CD4-positive, alpha-beta T cell treated with Interleukin-10 for 1 hour (primary cell): ENCODE data around the gene RDH14.

Experiments used
- DNase-seq: peaks from one replicate; pipeline ENCODE4 v3.0.0-alpha.2; 2020

RDH14 gene

DNA sequence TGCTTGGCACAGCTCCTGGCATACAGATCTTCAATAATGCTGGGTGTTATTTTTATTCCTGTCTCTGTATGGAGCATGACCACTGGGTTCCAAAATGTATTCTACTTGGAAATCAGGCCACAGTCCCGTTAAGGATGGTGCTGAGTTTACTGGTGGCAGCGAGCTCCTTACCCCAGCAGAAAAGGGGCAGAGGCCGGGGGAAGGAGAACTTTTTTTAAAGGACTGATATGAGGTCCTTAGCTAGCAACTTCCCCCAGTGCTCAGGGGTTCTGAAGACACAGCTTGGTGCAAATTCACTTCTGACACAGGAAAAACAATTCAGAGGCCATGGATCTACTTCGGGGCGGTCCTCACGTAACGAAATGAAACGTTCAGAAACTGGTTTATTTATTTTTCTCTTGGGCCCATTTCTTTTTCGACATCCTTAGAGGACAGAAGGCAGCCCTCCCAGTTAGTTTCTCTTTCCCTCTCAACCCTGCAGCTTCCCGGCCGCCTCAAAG is 872 bp downstream of the RDH14 start:
- no peak for DNase-seq

DNA sequence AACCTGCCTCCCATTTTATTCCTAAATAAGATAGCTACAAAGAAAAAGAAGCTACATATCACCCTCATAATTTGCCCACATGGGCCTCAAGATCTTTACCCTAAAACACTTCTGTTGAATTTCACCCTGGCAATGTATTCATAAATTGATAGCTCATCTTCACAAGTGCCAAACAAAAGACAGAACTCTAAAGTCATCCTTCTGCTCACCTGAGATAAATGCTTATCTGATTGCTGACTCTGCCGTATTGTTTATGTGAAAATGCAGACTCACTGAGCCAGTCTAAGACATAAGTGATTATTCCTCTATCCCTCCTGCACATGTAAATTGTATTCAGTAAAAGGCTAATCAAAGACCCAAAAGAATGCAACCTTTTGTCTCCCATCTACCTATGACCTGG is 2.0 kb downstream of the RDH14 start:
- DNase-seq = no peak

DNA sequence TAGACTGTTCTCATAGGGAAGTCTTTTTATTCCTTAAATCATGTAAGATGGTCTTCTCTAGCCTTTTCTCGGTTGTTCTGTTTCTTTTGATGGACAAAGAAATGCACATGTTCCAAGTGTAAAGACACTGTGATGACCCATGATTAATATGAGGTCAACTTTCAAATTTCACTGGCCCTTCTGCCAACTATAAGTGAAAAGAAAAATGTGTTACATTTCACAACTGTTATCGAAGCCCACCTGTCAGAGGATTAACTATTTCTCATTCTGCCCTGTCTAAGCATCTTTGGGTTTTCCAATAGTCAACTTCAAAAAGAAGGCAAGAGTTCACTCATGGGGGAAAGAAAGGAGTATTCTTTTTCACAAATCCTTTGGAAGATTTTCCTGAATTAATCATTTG is 3.3 kb downstream of the RDH14 start:
- DNase-seq = no peak

DNA sequence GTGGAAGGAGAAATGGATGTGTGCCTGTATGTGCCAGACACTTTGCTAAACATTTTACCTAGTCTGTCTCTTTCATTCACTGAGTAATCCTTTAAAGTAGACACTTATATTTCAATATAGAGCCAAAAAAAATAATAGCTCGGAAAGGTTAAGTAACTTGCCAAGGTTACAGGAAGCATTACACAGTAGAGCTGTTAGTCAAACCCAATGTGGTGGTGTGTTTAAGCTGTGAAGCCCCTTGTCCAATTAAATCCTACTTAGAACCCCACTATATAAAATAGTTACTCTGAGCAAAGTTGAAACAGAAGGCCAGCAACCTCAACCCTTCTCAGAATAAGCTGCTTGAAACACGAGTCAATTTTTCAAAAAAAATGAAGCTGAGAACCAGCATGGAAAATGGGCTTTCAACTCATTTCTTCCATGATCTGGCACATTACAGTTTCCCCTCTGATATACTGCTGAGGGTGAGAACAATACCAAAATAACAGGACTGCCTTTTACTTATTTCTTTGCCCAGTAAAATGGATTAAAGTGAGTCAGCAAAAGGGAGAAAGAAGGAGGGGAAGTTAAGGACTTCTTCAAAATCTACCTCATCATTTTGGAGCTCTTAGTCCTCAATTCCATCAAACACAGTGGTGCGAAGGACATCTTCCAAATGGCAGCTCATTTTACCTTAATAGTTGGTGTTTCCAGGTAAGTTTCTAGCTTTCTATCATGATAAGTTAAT is 7.9 kb downstream of the RDH14 start:
- no peak for DNase-seq

DNA sequence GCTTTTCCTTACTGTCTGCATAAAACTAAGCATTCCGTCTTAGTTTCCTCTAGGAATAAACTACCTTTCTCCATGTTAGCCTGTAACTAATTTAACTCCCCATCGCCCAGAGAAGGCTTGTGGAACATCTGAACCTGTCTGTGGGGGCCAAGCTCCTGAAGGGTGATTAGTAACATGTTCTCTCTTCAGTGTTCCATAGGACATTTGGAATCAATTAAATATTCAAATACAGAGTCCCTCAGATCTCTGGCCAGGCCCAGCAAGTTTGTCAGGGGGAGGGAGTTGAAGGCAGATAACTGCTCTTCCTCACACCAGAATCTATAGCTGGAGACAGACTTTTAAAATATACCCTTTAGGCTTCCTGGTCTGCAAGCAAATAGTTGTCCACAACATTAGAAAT is 8.8 kb downstream of the RDH14 start:
- DNase-seq = no peak

DNA sequence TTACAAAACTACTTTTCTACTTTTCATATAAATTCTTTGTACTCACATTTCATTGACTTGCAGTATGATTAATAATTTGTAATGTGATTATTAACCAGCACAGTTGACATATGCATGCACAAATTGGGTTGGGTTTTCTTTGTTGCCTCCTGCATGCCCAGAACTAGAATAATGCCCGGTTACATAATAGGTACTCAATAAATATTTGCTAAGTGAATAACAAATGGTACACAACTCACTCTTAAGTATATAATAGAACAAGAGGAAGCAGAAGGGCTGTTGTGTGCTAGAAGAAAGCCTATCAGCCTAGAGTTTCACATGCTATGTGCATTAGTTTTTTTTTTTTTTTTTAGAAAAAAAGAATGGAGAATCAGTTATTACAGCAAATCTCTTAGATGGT is 9.3 kb downstream of the RDH14 start:
- DNase-seq = no peak

DNA sequence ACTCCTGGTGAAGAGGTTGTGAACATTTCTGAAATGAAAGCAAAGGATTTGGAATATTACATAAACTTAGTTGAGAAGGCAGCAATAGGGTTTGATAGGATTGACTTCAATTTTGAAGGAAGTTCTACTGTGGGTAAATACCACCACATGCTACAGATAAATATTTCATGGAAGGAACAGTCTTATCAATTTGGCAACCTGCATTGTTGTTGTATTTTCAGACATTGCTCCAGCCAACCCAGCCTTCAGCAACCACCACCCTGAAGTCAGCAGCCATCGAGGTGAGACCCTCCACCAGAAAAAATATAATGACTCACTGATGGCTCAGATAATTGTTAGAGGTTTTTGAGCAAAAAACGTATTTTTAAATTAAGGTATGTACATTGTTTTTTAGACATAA is 10.0 kb downstream of the RDH14 start:
- no peak for DNase-seq

DNA sequence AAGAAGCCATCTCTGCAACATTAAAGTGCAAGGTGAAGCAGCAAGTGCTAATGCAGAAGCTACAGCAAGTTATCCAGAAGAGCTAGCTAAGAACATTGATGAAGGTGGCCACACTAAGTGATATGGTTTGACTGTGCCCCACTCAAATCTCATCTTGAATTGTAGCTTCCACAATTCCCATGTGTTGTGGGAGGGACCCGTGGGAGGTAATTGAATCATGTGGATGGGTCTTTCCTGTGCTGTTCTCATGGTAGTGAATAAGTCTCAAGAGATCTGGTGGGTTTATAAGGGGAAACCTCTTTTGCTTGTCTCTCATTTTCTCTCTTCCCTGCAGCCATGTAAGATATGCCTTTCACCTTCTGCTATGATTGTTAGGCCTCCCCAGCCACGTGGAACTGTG is 11.4 kb downstream of the RDH14 start:
- DNase-seq = no peak

DNA sequence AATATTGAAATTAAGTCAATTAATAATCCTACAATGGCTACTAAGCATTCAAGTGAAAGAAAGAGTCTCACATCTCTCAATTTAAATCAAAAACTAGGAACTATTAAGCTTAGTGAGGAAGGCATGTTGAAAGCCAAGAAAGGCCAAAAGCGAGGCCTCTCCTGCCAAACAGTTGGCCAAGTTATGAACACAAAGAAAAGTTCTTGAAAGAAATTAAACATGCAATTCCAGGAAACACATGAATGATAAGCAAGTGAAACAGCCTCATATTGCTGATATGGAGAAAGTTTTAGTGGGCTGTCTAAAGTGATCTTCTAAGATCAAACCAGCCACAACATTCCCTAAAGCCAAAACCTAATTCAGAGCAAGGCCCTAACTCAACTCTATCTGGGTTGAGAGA is 11.8 kb downstream of the RDH14 start:
- no peak for DNase-seq

DNA sequence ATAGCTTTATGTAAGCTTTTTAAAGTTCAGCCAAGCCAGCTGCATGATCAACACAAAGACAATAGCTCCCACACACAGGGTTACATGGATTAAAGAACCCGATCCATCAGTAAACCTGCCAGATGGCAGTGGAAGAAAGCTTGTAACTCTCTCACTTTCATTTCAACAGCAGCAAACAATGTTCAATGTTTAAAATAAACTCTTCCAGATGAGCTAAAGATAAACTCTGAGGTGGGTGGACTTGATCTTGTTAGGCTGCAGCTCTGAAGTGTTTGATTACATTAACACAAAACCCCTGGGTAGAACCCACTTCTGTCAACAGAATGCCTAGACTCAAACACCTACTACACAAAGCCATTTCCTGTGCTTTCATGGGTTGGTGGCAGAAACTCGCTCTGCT is 13.9 kb downstream of the RDH14 start:
- peak; percentile 17 for DNase-seq

DNA sequence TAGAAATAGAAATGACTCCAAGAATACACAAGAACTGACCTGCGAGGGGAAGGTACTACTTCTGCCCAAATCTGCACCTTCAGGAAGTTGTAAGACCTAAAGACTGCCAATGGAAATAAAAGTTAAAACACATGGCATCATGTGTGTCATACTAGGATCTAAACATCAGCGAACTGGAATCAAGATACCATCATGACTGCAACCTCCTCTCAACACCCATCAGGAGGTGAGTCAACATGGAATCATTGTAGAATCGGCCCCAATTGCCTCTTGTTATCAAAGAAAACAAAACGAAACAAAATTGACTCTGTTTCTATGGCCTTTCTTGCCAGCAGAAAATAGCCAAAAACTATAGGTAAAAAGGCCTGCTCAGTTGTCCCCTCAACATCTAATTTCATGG is 15.1 kb downstream of the RDH14 start:
- DNase-seq = no peak

DNA sequence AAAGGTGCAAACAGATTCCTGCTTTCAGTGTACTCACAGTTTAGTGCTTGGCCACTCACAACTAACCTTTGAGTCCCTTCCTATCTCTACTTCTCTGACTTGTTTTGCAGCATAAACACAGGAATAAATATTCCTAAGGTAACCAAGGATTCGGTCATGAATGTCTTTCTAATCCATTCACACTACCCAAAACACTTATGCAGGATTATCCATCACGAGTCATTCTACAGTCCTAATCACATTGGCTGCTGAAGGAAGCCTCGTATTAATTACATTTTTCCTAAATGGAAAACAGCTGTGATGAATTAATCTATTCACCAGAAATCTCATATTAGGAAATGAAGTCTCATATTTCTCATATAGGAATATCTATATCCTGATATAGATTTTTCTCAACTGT is 16.3 kb downstream of the RDH14 start:
- no peak for DNase-seq

DNA sequence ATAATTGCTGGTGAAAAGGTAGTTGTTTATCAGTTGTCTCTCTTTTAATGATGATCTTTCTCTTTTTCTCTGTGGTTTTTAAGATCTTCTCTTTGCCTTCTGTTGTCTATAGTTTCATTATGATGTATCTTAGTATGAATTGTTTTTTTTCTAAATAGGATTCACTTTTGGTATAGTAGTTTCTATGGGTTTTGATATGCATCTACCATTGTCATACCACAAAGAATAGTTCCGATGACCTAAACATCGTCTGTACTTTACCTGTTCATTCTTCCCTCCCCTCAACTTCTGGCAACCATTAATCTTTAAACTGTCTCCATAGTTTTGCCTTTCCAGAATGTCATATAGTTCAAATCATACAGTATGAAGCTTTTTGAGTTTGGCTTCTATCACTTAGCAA is 19.6 kb downstream of the RDH14 start:
- DNase-seq = no peak

DNA sequence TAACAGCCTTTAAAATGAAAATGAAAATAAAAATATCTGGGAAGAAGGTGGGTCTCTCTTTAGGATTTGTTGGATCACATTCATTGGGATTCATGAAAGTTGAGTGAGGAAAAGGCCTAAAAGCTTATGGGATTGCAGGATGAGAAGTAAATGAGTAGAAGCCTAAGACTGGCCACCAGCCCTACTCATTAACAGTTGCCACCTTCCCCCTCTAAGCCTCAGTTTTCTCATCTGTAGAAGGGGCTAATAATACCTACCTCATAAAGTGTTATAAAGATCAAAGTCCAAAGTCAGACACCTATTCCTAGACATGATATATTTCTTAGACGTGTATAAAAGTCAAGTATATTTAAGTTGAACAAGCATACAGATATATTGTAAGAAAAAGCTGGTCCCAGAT is 23.8 kb downstream of the RDH14 start:
- DNase-seq = no peak

DNA sequence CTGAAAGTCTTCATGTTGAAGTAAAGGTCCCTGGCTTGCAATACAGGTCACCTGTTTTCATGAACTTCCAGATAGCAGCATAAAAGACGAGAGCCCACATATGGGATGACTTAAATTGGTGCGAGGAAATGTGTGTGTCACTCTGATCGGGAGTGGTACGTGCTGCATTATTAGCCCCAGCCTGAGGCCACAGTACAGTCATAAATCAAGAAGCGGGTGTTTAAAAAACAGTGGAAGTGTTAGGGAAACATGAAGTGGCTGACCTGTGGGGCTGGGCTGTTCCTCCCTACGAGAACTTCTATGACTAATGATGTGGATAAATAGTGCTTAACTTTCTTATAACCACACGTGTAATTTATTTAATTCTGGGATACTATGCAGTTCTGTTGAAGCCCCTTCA is 24.4 kb downstream of the RDH14 start:
- no peak for DNase-seq

DNA sequence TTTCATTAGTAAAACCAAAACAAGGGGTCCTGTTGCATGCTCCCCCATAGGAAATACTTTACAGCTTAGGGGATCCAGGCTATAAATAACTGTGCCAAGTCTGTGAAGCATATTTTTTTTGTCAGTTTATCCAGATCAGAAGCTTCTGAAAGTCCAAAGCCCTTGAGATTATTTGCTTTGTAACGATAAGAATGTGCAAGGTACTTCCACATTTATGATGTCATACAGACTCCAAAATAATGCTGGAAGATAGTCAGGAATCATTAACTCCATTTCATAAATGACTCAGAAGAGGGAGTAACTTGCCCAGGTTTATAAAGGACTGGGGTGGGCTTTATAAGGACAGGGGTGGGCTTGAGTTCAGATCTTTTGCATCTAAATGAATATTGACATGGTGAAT is 29.3 kb downstream of the RDH14 start:
- no peak for DNase-seq

DNA sequence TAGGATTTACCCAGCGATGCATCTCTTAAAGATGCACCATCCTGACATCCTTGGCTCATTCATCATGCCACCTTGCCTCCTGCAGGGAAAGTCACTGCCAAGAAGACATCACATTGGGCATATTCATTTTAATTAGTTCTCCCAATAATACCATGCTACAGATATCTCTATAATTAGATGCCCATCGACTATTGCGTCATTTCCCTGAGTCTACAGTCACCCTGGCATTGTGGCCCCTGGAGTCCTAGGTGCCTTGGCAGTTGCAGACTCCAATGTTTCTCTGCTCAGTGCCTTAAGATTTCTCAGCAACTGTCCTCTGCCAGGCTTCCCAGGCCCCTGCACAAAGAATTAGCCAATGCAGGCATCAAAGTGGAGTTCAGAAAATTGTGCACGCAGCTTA is 32.6 kb downstream of the RDH14 start:
- DNase-seq = no peak

DNA sequence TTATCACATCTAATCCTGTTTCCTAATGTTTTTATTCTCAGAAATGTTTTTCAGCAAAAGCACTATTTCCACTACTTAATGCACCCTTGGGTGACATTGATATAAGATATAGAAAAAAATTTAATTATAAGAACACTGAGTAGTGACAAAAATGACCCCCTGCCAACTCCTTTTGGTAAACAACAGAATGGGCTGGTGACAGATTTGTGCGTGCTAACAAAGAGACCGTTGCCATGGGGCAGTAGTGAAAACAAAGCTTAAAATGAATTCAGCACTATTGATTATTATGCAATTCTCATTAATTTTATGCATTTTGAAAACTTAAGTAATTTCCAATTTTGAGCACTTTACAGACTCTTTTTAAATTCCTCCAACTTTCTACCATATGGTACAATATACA is 33.1 kb downstream of the RDH14 start:
- DNase-seq = no peak

DNA sequence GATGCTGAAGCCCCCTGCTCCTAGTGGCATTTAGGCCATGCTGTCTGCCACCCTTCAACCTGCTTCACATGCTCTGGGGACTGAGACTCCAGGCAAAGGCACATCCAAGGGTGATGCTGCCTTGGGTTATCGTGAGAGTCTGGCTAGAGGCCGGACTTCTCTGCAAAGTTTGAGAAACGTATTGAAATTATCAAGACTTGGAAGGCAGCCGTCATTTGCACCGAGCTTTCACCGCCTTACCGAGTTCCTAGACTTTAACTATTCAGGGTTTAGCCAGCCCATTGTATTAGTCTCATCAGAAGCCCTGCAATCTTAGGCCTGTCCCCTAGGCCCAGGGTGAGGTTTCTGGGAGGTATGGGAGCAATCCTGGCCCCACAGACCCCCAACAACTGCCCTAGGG is 34.0 kb downstream of the RDH14 start:
- no peak for DNase-seq

DNA sequence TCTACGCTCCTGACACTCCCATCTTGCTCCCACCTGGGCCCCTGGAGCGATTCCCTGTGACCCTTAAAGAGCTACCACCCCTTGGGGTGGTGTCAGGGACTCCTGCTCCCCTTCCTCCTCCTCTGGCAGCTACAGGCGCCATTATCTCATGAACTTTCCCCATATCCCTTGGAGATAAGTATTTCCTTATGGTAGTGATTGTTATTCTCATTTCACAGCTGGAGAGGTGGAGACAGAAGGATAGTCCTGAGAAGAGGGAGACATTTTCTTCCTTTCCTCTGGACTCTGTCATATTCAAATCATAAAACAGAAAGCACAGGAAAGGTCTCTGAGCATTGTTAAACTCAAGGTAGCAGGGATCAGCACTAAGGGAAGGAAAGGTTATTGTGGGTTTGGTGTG is 34.6 kb downstream of the RDH14 start:
- no peak for DNase-seq

DNA sequence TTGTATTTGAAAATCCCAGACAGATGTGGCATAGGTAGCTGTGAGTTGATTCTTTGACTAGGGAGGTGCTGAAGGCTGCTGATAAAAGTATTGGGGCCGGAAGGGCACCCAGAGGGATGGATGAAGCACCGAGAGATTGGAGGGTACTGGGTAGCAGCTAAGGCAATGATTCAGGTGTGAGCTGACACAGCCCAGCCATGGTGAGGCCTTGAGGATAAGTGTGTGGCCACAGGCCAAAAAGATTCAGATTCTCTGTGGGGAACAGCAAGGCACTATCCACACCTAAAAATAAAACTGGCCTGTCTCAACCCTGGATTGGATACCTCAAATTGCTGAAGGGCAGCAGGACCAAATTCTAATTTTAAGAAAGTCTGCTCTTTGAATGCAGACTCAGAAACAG is 35.2 kb downstream of the RDH14 start:
- DNase-seq = no peak

DNA sequence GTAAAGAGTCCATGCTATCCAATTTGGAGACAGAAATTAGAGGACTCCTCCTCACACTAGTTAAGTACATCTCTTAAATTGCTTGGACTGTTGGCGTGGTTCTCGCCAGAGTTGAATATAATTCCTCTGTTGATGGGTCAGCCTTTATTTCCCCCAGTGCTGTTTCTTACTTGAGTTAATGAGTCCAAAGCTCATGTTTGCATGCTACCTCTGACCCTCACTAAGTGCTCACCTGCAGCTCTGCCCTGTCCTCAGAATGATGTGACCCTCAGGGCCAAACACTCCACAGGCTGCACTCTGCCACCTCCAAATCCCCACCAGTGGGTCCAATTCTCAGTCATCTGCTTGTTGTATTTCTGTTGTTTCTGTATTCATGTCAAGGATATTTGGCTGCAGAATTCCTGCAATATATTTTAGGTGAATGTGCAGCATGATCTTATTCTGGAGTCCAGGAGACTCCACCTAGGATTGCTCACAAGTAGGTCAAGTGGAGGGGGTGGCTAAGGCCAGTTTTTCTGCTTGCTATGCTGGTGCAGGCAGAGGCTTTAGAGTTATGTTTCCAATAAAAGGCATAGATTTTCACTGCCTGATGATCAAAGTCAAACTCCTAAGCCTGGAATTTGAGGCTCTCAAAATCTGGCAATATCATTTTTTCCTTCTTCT is 37.8 kb downstream of the RDH14 start:
- no peak for DNase-seq

DNA sequence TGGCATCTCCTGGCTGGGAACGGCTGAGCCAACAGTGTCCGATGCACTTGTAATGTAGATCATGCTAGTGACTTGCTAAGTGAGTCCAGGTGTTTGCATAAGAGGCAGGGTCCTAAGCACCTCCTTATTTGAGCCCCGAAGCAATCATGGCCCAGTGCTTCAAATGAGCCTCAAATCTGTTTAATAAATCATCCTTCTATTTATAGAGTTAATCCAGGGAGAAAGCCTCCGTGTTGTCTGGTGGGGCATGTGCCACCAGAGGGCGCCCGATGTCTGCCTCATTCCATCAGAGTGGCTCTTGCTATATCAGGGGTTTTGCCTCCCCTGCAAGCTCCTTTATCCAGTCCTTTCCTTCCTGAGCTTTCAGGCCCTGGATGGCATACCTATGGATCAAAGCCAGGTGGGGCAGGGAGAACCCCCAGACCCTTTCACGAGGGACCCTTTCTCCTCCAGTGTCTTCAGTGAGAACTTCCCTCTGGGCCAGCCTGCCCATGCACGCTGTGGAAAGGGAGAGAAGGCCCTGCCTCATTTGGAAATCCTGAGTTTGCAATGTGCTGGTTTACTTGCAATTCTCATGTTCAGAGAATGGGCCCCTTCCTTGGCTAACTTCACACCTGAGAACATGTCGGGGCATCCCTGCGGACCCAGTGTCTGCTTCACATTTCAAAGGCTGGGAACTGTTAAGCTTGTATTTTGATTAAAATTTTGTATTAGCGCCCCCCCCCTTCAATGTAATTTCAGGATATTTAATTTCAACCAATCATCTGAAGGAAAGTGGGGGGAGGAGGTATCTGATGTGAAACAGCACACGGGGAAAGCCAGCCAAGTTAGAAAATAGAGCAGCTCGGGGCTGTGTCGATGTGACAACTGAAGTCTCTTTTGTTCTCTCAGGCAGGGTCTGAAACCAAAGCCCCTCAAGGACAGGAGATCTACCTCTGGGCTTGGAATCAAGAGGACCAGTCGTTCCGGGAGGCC is 39.7 kb downstream of the RDH14 start:
- DNase-seq = peak; percentile 71
